ENCODE results near the gene MFSD2B.

MFSD2B gene

DNA sequence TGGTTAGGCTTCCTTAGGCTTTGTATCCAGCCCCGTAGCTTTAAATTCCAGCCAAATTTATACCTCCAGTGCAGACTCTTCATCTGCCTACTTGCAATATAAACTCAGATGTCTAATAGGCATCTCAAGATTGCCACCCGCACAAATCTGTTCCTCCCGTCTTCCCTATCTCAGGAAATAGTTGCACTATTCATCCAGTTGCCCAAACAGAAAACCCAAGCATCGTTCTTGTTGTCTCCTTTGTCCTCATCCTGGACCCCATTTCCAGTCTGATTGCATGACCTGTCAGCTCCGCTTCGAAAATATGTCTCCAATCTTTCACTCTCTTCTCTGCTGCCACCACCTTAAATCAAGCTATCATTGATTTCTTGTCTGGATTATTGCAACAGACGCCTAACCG is 41.9 kb downstream of the MFSD2B start:
- DNase-seq: no peak

- no peak for DNase-seq
Observed at GRCh38 chr2:24052951-24053350, 43.1 kb downstream of the MFSD2B start.

DNA sequence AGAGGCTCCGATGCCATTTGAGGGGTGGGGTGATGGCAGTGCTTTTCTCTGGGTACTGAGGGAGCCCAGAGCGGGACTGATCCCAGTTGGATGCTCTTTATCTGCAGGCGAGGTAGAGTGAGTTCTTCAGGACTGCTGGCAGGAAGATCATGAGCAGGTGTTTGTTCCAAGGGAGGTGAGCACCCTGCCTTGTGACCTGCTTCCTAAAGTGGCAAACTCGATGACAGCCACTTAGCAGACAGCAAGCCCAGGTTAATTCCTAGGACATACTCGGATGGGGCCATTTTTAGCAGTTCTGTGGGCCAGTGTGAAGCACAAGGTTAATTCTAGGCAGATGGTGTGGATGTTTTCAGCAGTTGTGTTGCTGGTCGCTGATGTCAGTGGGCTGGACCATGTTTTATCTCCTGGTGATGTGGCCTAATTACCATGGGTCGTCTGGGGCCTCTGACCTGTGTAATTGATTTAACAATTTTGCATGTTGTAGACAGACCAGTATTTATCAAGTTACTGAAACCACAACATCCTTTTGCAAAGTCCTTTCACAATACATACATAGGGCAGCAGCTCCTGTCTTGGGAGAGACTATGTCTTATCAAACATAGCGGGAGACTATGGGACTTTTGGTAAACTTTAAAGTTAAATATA is 44.6 kb downstream of the MFSD2B start:
- no peak for DNase-seq

GRCh38 chr2:24055750-24056149 is 45.9 kb downstream of the MFSD2B start:
- no peak for DNase-seq

- DNase-seq: no peak
Observed at GRCh38 chr2:24058564-24059271, 48.8 kb downstream of the MFSD2B start.

GRCh38 chr2:24065341-24065740 is 55.5 kb downstream of the MFSD2B start:
- DNase-seq: no peak

GRCh38 chr2:24072259-24072658 is 62.4 kb downstream of the MFSD2B start:
- no peak for DNase-seq

DNA sequence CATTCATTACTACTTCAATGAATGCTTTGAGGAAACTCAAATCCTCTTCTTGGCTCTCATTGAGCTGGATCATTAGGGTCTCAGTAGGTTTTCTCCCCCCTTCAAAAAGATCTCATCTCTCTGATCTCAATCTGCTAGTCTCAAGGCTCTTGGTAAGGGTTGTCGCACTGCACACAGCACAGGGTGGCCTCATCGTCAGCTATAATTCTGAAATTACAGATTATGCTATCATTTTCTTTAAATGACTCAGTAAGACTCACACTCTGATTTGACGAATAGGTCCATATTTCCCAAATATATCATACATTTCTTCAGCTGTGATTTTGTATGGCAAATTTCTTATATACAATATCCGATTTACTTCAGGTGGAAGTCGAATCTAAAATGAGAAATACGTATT is 63.9 kb downstream of the MFSD2B start:
- DNase-seq: no peak

GRCh38 chr2:24075259-24075658 is 65.4 kb downstream of the MFSD2B start:
- no peak for DNase-seq

Data from CD4-positive, alpha-beta T cell treated with Interleukin-17A for 1 hour (primary cell).